Vagina (tissue), 2 donors: ENCODE data around the gene TSTD2. TPM values are rescaled to one million over a fixed set of nuclear protein-coding genes. Genes with fewer than 3 reads are reported as not detected.
A peak's percentile ranks its signal among the peaks of the same experiment; 100 is the strongest.

Source experiments
- DNase-seq, 2 donors: peaks; one replicate each; pipeline ENCODE4 v3.0.0-alpha.2; 2017; ENCODE audit errors: extremely low spot score in 2 of 2
- H3K27ac ChIP-seq: fragments of 200-600 bp; sonication (generic); one replicate; pipeline ENCODE4 v1.5.1; 2019
- H3K27me3 ChIP-seq: fragments of 200-600 bp; sonication (generic); one replicate; pipeline ENCODE4 v1.5.1; 2019
- H3K36me3 ChIP-seq, 2 donors: fragments of 200-600 bp; sonication (generic); one replicate each; pipeline ENCODE4 v1.5.1; 2017 to 2019
- H3K4me1 ChIP-seq: fragments of 200-600 bp; sonication (generic); one replicate; pipeline ENCODE4 v1.5.1; 2019
- H3K4me3 ChIP-seq, 2 donors: fragments of 200-600 bp; sonication (generic); 1 replicate in 1 of 2; 2 replicates in 1 of 2; pipeline ENCODE4 v1.5.1; 2016 to 2019
- H3K9me3 ChIP-seq: fragments of 200-600 bp; sonication (generic); one replicate; pipeline ENCODE4 v1.5.1; 2019
- CTCF ChIP-seq, 3 experiments: fragments of 450-650 bp in 2 of 3; fragments of 200-600 bp in 1 of 3; sonication (generic) in 1 of 3; IDR thresholded peaks; one replicate each; pipeline ENCODE4 v1.5.1; 2017 to 2019; ENCODE audit warnings: antibody characterized with exemption in 3 of 3, mild to moderate bottlenecking in 2 of 3, moderate library complexity in 2 of 3
- POLR2A ChIP-seq, 2 donors: fragments of 450-650 bp; IDR thresholded peaks; one replicate each; pipeline ENCODE4 v1.6.1; 2017; ENCODE audit warnings: antibody characterized with exemption in 2 of 2, mild to moderate bottlenecking in 2 of 2, moderate library complexity in 2 of 2
- POLR2AphosphoS5 ChIP-seq, 2 donors: sonication (generic); formaldehyde crosslinking; IDR thresholded peaks; one replicate each; pipeline ENCODE4 v1.9.0; 2017; ENCODE audit warnings: antibody characterized with exemption in 2 of 2, mild to moderate bottlenecking in 2 of 2, low read depth in 1 of 2; ENCODE audit not compliant: insufficient read depth in 1 of 2
- intact Hi-C: fragments of 100-400 bp; cut with DNase I; formaldehyde crosslinking; loops from one replicate; pipeline ENCODE4 v1.15.1; 2023
- total RNA-seq: library from RNA; depleted of rRNA; stranded (reverse); fragments of >200 nt; gene quantifications from one replicate; pipeline ENCODE4 v1.2.3, GENCODE V29; 2016

The TSTD2 gene
- total RNA-seq, 1 donor from 2014 or later, result 18.2 TPM

- Histone ChIP-seq H3K4me1 (peaks cover 18% of the 10 kb centered on the region), H3K27me3 (no peaks in the 10 kb centered on the region), H3K36me3 (peaks cover 0 to 10% of the 10 kb centered on the region in 2 donors), H3K4me3 (no peak overlapping the region), H3K27ac (peak overlapping the region; percentile 88), H3K9me3 (no peaks in the 10 kb centered on the region)
- intact Hi-C loops, result no loop called here
- DNase-seq, result no peak
- no peak for TF ChIP-seq POLR2AphosphoS5 (IDR thresholded peaks at IDR 0.05; ENCODE audit: insufficient read depth in 1 of 2, low read depth in 1 of 2)
- no peak for TF ChIP-seq POLR2A (IDR thresholded peaks at IDR 0.05)
- TF ChIP-seq CTCF (IDR thresholded peaks at IDR 0.05), result no peak
Measured at GRCh38 chr9:97572196-97572891, 60.8 kb downstream of the TSTD2 start.

- Histone ChIP-seq H3K27ac (peak overlapping the region; percentile 88), H3K4me1 (peaks cover 18% of the 10 kb centered on the region), H3K36me3 (peaks cover 0 to 17% of the 10 kb centered on the region in 2 donors), H3K4me3 (no peak overlapping the region), H3K9me3 (no peaks in the 10 kb centered on the region), H3K27me3 (no peaks in the 10 kb centered on the region)
- no peak for DNase-seq
- intact Hi-C loops, result no loop called here
- TF ChIP-seq CTCF (IDR thresholded peaks at IDR 0.05), result no peak
- peak in 1 of 2 donors; percentile 18 for TF ChIP-seq POLR2AphosphoS5 (IDR thresholded peaks at IDR 0.05; ENCODE audit: insufficient read depth in 1 of 2, low read depth in 1 of 2)
Measured at GRCh38 chr9:97571664-97572063, 61.5 kb downstream of the TSTD2 start.

- Histone ChIP-seq H3K4me3 (no peak overlapping the region), H3K9me3 (no peaks in the 10 kb centered on the region), H3K36me3 (peaks cover 0 to 17% of the 10 kb centered on the region in 2 donors), H3K27ac (peak overlapping the region; percentile 88), H3K4me1 (peaks cover 18% of the 10 kb centered on the region), H3K27me3 (no peaks in the 10 kb centered on the region)
- intact Hi-C loops, result no loop called here
- no peak for DNase-seq
- TF ChIP-seq POLR2A (IDR thresholded peaks at IDR 0.05) (no peak), CTCF (IDR thresholded peaks at IDR 0.05) (no peak), POLR2AphosphoS5 (IDR thresholded peaks at IDR 0.05; ENCODE audit: insufficient read depth in 1 of 2, low read depth in 1 of 2) (no peak)
Measured at GRCh38 chr9:97570899-97571298, 62.3 kb downstream of the TSTD2 start.

GRCh38 chr9:97568461-97569275, 64.5 kb downstream of the TSTD2 start:
- Histone ChIP-seq H3K4me1 (peaks cover 30% of the 10 kb centered on the region), H3K9me3 (no peaks in the 10 kb centered on the region), H3K27me3 (no peaks in the 10 kb centered on the region), H3K4me3 (no peak overlapping the region), H3K27ac (peak overlapping the region; percentile 88), H3K36me3 (peaks cover 0 to 13% of the 10 kb centered on the region in 2 donors)
- no peak for TF ChIP-seq POLR2A (IDR thresholded peaks at IDR 0.05)
- TF ChIP-seq CTCF (IDR thresholded peaks at IDR 0.05), result no peak
- TF ChIP-seq POLR2AphosphoS5 (IDR thresholded peaks at IDR 0.05; ENCODE audit: insufficient read depth in 1 of 2, low read depth in 1 of 2), result no peak
- DNase-seq, result peak in 1 of 2 donors; percentile 70
- intact Hi-C loops, result no loop called here

- intact Hi-C loops, result no loop called here
- Histone ChIP-seq H3K4me1 (peaks cover 39% of the 10 kb centered on the region), H3K27me3 (no peaks in the 10 kb centered on the region)
Measured at GRCh38 chr9:97567894-97568202, 65.3 kb downstream of the TSTD2 start.

More at GRCh38 chr9:97567894-97568202, 65.3 kb downstream of the TSTD2 start:
- no peak for TF ChIP-seq CTCF (IDR thresholded peaks at IDR 0.05)
- no peak for TF ChIP-seq POLR2AphosphoS5 (IDR thresholded peaks at IDR 0.05; ENCODE audit: insufficient read depth in 1 of 2, low read depth in 1 of 2)
- no peak for TF ChIP-seq POLR2A (IDR thresholded peaks at IDR 0.05)
- Histone ChIP-seq H3K27ac (peak overlapping the region; percentile 88), H3K4me3 (no peak overlapping the region), H3K36me3 (peaks cover 0 to 13% of the 10 kb centered on the region in 2 donors), H3K9me3 (no peaks in the 10 kb centered on the region)
- no peak for DNase-seq
